RWPE1 (cell line): Measurements from ENCODE around the gene SSC4D.

Experiments
- CTCF ChIA-PET: fragments of 350-600 bp; sonication (Branson Sonifier 250); formaldehyde crosslinking; extraction: SDS; loops from one replicate; lab custom pipeline; 2021; lab: Yijun Ruan, JAX
- POLR2A ChIA-PET: fragments of 400-600 bp; formaldehyde crosslinking; extraction: SDS; loops from one replicate; lab custom pipeline; 2020; ENCODE audit warnings: antibody characterized with exemption; ENCODE audit not compliant: low non-redundant PET; lab: Yijun Ruan, JAX
- DNase-seq: peaks from one replicate; pipeline ENCODE4 v3.0.0; 2012; ENCODE audit warnings: low spot score
- H3K27ac ChIP-seq: fragments of 450-650 bp; 2 replicates; pipeline ENCODE4 v1.5.1; 2017
- CTCF ChIP-seq: fragments of 450-650 bp; conservative IDR thresholded peaks from 2 replicates; pipeline ENCODE4 v1.5.1; 2017; ENCODE audit warnings: low read depth, mild to moderate bottlenecking

SSC4D gene

GRCh38 chr7:76352193-76352592 is 57.3 kb downstream of the SSC4D start:
- H3K27ac ChIP-seq: peak overlapping the region; percentile 44
- ChIA-PET POLR2A (no interaction called here), CTCF (interaction anchor here (0.7 kb wide), 1 partner anchor 1541 kb away, joined by 3 read pairs; no protein-coding TSS in a partner anchor)
- no peak for DNase-seq
- TF ChIP-seq CTCF: no peak

DNA sequence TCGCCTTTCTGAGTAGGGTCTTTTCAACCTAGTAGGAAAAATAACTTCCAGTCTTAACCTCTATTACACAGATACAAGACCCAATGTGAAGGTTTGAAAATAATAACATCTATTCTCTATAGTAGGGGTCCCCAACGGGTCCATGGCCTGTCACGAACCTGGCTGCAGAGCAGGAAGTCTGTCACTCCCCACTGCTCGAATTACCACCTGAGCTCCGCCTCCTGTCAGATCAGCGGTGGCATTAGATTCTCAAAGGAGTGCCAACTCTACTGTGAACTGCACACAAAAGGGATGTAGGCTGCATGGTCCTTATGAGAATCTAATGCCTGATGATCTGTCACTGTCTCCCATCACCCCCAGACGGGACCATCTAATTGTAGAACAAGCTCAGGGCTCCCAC is 58.1 kb downstream of the SSC4D start:
- peak overlapping the region; percentile 44 for H3K27ac ChIP-seq
- CTCF ChIA-PET: no interaction called here
- DNase-seq: no peak
- POLR2A ChIA-PET: no interaction called here
- no peak for TF ChIP-seq CTCF

DNA sequence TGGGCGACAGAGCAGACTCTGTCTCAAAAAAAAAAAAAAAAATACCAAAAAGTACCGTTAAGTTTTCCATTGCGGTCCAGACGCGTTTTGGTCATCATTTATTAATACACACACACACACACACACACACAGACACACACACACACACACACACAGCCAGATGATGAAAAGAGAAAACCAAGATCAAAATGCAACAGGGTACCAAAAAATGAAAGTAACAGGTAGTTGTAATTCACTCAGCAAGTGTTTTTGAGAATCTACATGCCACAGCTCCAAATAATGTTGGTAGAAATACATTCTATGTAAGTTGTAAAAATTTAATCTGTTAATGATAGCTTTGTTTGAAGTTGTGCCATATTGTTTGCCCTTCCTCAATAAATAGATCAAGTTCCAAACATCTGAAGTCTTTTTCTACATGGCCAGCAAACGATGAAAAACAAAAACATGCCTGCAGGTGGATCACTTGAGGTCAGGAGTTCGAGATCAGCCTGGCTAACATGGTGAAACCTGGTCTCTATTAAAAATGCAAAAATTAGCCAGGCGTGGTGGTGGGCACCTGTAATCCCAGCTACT is 60.1 kb downstream of the SSC4D start:
- POLR2A ChIA-PET: no interaction called here
- CTCF ChIA-PET: no interaction called here

GRCh38 chr7:76347710-76348109 is 61.8 kb downstream of the SSC4D start:
- TF ChIP-seq CTCF: no peak
- no peak overlapping the region for H3K27ac ChIP-seq
- DNase-seq: no peak
- CTCF ChIA-PET: no interaction called here
- POLR2A ChIA-PET: no interaction called here

More for the DNA sequence above, 60.1 kb downstream of the SSC4D start:
- H3K27ac ChIP-seq: peak overlapping the region; percentile 37
- TF ChIP-seq CTCF: no peak
- no peak for DNase-seq

- no peak for TF ChIP-seq CTCF
- POLR2A ChIA-PET: no interaction called here
- no peak for DNase-seq
- CTCF ChIA-PET: no interaction called here
- no peak overlapping the region; the same call in 1 of the 2 replicates for H3K27ac ChIP-seq
These were observed 62.7 kb downstream of the SSC4D start for GRCh38 chr7:76346778-76347177.

GRCh38 chr7:76346097-76346496 is 63.4 kb downstream of the SSC4D start:
- no peak for DNase-seq
- no peak overlapping the region; the same call in 1 of the 2 replicates for H3K27ac ChIP-seq
- TF ChIP-seq CTCF: no peak
- CTCF ChIA-PET: no interaction called here
- POLR2A ChIA-PET: no interaction called here

DNA sequence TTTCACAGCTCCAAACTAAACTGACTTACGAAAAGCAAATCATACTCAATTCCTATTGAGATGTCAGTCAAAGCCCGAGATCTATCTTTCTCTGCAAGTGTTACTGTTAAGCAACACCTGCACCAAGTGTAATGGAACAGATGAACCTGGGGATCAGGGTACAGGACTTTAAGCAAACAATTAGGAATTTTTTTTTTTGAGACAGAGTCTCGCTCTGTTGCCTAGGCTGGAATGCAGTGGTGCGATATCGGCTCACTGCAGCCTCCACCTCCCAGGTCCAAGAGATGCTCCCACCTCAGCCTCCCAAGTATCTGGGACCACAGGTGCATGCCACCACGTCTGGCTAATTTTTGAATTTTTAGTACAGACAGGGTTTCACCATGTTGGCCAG is 65.6 kb downstream of the SSC4D start:
- DNase-seq: no peak
- H3K27ac ChIP-seq: peak overlapping the region; percentile 44; the same call in 1 of the 2 replicates
- CTCF ChIA-PET: no interaction called here
- POLR2A ChIA-PET: no interaction called here
- no peak for TF ChIP-seq CTCF
